ENCODE data around the gene TMC7.

- TF ChIP-seq POLR2AphosphoS5 (IDR thresholded peaks at IDR 0.05): no peak
- no peak for TF ChIP-seq CTCF (IDR thresholded peaks at IDR 0.05)
Measured at GRCh38 chr16:19106625-19107020, 122.9 kb downstream of the TMC7 start.
